HFF-Myc (cell line): Measurements from ENCODE around the gene RPTOR.

Source experiments
- DNase-seq: peaks from one replicate; pipeline ENCODE4 v3.0.0-alpha.2; 2011; ENCODE audit warnings: low read depth; ENCODE audit errors: extremely low read depth
- H3K4me3 ChIP-seq: replicated peaks from 2 replicates; pipeline ENCODE4 v1.5.1; 2011; ENCODE audit warnings: low read depth, mild to moderate bottlenecking, control low read depth, low read length
- CTCF ChIP-seq: IDR thresholded peaks from 2 replicates; pipeline ENCODE4 v1.5.1; 2012; ENCODE audit warnings: mild to moderate bottlenecking, low read depth, low read length, control low read depth; ENCODE audit errors: missing control alignments

The RPTOR gene

GRCh38 chr17:80631142-80632045 is 86.8 kb downstream of the RPTOR start:
- no peak for TF ChIP-seq CTCF
- DNase-seq = no peak
- H3K4me3 ChIP-seq = no peak overlapping the region

- H3K4me3 ChIP-seq = no peak overlapping the region
Observed at GRCh38 chr17:80632046-80632581, 87.5 kb downstream of the RPTOR start.

GRCh38 chr17:80633207-80633606 is 88.6 kb downstream of the RPTOR start:
- DNase-seq = no peak
- H3K4me3 ChIP-seq = no peak overlapping the region
- no peak for TF ChIP-seq CTCF

More at GRCh38 chr17:80632046-80632581, 87.5 kb downstream of the RPTOR start:
- no peak for DNase-seq
- TF ChIP-seq CTCF = no peak

GRCh38 chr17:80633994-80634566 is 89.4 kb downstream of the RPTOR start:
- DNase-seq = no peak
- TF ChIP-seq CTCF = no peak
- H3K4me3 ChIP-seq = no peak overlapping the region

- no peak for TF ChIP-seq CTCF
- no peak for DNase-seq
Observed at GRCh38 chr17:80636361-80637018, 91.9 kb downstream of the RPTOR start.

GRCh38 chr17:80637048-80637781 is 92.6 kb downstream of the RPTOR start:
- no peak overlapping the region for H3K4me3 ChIP-seq
- no peak for DNase-seq
- TF ChIP-seq CTCF = no peak

More at GRCh38 chr17:80636361-80637018, 91.9 kb downstream of the RPTOR start:
- H3K4me3 ChIP-seq = no peak overlapping the region
